Measurements from ENCODE around the gene PNPLA8. TPM values are rescaled to one million over a fixed set of nuclear protein-coding genes. Genes with fewer than 3 reads are reported as not detected.

Gene PNPLA8
- total and polyA plus RNA-seq, 2 donors (not counting 3 experiments of a cell fraction or from before 2014, with no cell fraction given), result 5.9 to 19.9 TPM

DNA sequence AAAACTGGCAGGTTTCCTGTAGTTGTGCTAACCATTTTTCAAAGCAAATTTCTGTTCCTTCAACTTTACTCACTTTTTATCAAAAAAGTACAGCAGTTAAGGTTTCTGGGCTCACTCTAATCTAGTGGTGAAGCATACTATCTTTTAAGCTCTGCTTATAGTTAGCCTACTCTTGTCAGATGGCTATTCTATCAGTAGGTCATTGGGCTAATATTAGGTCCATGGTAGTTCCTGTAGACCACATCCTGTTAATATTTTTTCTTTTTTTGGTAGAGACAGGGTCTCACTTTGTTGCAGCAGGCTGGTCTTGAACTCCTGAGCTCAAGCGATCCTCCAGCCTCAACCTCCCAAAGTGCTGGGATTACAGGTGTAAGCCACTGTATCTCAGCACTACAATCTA is 41.8 kb downstream of the PNPLA8 start:
- H3K9me3 ChIP-seq (replicated peaks; ENCODE audit: control insufficient read depth, insufficient read depth, low read length), result no peaks in the 10 kb centered on the region
- no peak overlapping the region for H3K9ac ChIP-seq (replicated peaks; ENCODE audit: extremely low read depth, insufficient read depth, low read length)
- H3K9me1 ChIP-seq (replicated peaks; ENCODE audit: control insufficient read depth, extremely low read depth, insufficient read depth, low read length), result no peaks in the 10 kb centered on the region
- BruUV-seq (replicated peaks), result no TSS peak
- TF ChIP-seq JUN (IDR thresholded peaks at IDR 0.05; ENCODE audit: borderline replicate concordance, insufficient read depth, insufficient read length, low read depth), result no peak
- DNase-seq (ENCODE audit: low read depth, low spot score) (no peak), FAIRE-seq (no peak)
- no peaks in the 10 kb centered on the region for H3K36me3 ChIP-seq (ENCODE audit: control insufficient read depth in 2 of 2, extremely low read depth in 1 of 2, insufficient read depth in 2 of 2, low read length in 2 of 2)
- H3K4me1 ChIP-seq (ENCODE audit: control insufficient read depth, extremely low read depth, insufficient read depth, low read length), result peaks cover 24% of the 10 kb centered on the region
- no peak overlapping the region for H2AFZ ChIP-seq (ENCODE audit: low read depth, low read length)
- no peaks in the 10 kb centered on the region for H3K27me3 ChIP-seq (ENCODE audit: control insufficient read depth in 2 of 2, insufficient read depth in 2 of 2, low read length in 2 of 2)
- H4K20me1 ChIP-seq (replicated peaks; ENCODE audit: control insufficient read depth, extremely low read depth, insufficient read depth, low read length), result peaks cover under 1% of the 10 kb centered on the region
- no peaks in the 10 kb centered on the region for H3K79me2 ChIP-seq (ENCODE audit: control insufficient read depth, insufficient read depth, low read length)
- intact Hi-C loops (cut with micrococcal nuclease) (no loop called here), dilution Hi-C loops (cut with MboI; ENCODE audit: extremely low pct_ligation_motif_present, low sequenced_read_pairs) (loop anchor here (25.0 kb wide), 1 partner anchor 297 kb away; no protein-coding TSS in a partner anchor)
- ChIA-PET POLR2A (no interaction called here), CTCF (interaction anchor here (1.0 to 2.1 kb wide), 5 partner anchors 9 to 305 kb away, joined by 3 to 4 read pairs (median 4); no protein-coding TSS in a partner anchor)
- H3K4me2 ChIP-seq (ENCODE audit: insufficient read depth, low read length), result no peak overlapping the region
- H3K4me3 ChIP-seq (replicated peaks in 1 of 3; ENCODE audit: insufficient read depth in 1 of 3, low read depth in 1 of 3, low read length in 3 of 3), result no peak overlapping the region
- H3K27ac ChIP-seq (ENCODE audit: insufficient read depth, low read depth, low read length), result no peak overlapping the region

DNA sequence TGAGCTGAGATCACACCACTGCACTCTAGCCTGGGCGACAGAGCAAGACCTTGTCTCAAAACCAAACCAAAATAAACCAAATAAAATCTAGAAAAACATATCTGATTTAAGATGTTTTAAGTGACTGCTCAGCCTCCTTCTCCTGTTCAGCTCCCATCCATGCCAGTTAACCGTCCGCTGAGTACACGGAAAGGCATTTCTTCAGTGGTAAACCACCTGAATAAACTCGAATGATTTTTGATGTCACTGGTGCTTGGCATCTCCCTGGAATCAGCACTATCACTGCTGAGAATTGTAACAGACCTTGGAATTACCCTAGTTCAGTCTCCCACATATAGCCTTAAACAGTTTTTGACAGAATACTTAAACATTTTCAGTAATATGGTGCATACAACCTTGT is 45.6 kb downstream of the PNPLA8 start:
- Histone ChIP-seq H3K9ac (replicated peaks; ENCODE audit: extremely low read depth, insufficient read depth, low read length) (no peak overlapping the region), H3K9me3 (replicated peaks; ENCODE audit: control insufficient read depth, insufficient read depth, low read length) (no peaks in the 10 kb centered on the region), H3K79me2 (ENCODE audit: control insufficient read depth, insufficient read depth, low read length) (no peaks in the 10 kb centered on the region), H3K4me3 (replicated peaks in 1 of 3; ENCODE audit: insufficient read depth in 1 of 3, low read depth in 1 of 3, low read length in 3 of 3) (no peak overlapping the region), H3K9me1 (replicated peaks; ENCODE audit: control insufficient read depth, extremely low read depth, insufficient read depth, low read length) (no peaks in the 10 kb centered on the region), H3K4me2 (ENCODE audit: insufficient read depth, low read length) (no peak overlapping the region), H3K27ac (ENCODE audit: insufficient read depth, low read depth, low read length) (no peak overlapping the region), H3K36me3 (ENCODE audit: control insufficient read depth in 2 of 2, extremely low read depth in 1 of 2, insufficient read depth in 2 of 2, low read length in 2 of 2) (peaks cover 0 to 2% of the 10 kb centered on the region in 2 experiments), H3K27me3 (ENCODE audit: control insufficient read depth in 2 of 2, insufficient read depth in 2 of 2, low read length in 2 of 2) (no peaks in the 10 kb centered on the region), H3K4me1 (ENCODE audit: control insufficient read depth, extremely low read depth, insufficient read depth, low read length) (no peaks in the 10 kb centered on the region), H2AFZ (ENCODE audit: low read depth, low read length) (no peak overlapping the region), H4K20me1 (replicated peaks; ENCODE audit: control insufficient read depth, extremely low read depth, insufficient read depth, low read length) (peaks cover 3% of the 10 kb centered on the region)
- dilution Hi-C loops (cut with MboI; ENCODE audit: extremely low pct_ligation_motif_present, low sequenced_read_pairs), result loop anchor here (25.0 kb wide), 1 partner anchor 293 kb away; no protein-coding TSS in a partner anchor
- TF ChIP-seq EZH2 (IDR thresholded peaks at IDR 0.05; ENCODE audit: borderline replicate concordance, low read depth, low read length, severe bottlenecking) (no peak), GATA2 (IDR thresholded peaks at IDR 0.05; ENCODE audit: insufficient read depth, insufficient read length, low read depth, low read length) (no peak), POLR2A (IDR thresholded peaks at IDR 0.05; ENCODE audit: low read depth, low read length) (no peak), JUN (IDR thresholded peaks at IDR 0.05; ENCODE audit: borderline replicate concordance, insufficient read depth, insufficient read length, low read depth) (no peak), FOS (IDR thresholded peaks at IDR 0.05; ENCODE audit: borderline replicate concordance, insufficient read depth, low read length) (no peak)
- TF ChIP-seq, protein P1, sequence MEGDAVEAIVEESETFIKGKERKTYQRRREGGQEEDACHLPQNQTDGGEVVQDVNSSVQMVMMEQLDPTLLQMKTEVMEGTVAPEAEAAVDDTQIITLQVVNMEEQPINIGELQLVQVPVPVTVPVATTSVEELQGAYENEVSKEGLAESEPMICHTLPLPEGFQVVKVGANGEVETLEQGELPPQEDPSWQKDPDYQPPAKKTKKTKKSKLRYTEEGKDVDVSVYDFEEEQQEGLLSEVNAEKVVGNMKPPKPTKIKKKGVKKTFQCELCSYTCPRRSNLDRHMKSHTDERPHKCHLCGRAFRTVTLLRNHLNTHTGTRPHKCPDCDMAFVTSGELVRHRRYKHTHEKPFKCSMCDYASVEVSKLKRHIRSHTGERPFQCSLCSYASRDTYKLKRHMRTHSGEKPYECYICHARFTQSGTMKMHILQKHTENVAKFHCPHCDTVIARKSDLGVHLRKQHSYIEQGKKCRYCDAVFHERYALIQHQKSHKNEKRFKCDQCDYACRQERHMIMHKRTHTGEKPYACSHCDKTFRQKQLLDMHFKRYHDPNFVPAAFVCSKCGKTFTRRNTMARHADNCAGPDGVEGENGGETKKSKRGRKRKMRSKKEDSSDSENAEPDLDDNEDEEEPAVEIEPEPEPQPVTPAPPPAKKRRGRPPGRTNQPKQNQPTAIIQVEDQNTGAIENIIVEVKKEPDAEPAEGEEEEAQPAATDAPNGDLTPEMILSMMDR (IDR thresholded peaks at IDR 0.05; ENCODE audit: extremely low read depth in 1 of 2, insufficient read depth in 1 of 2, low read depth in 1 of 2, low read length in 2 of 2), result no peak
- TF ChIP-seq, protein P2, sequence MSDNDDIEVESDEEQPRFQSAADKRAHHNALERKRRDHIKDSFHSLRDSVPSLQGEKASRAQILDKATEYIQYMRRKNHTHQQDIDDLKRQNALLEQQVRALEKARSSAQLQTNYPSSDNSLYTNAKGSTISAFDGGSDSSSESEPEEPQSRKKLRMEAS (IDR thresholded peaks at IDR 0.05; ENCODE audit: insufficient read depth, insufficient read length), result no peak
- intact Hi-C loops (cut with micrococcal nuclease), result no loop called here
- BruUV-seq (replicated peaks), result no TSS peak
- DNase-seq (ENCODE audit: low read depth, low spot score) (no peak), FAIRE-seq (no peak)
- ChIA-PET CTCF (interaction anchor here (1.1 to 1.7 kb wide), 2 partner anchors 8 to 12 kb away, joined by 3 to 5 read pairs; no protein-coding TSS in a partner anchor), POLR2A (no interaction called here)

Measured in endothelial cell of umbilical vein (primary cell).